ENCODE results near the gene SESTD1. TPM values are rescaled to one million over a fixed set of nuclear protein-coding genes. Genes with fewer than 3 reads are reported as not detected.
A peak's percentile ranks its signal among the peaks of the same experiment; 100 is the strongest.

Gene SESTD1
- total and polyA plus RNA-seq, 11 donors = 2.9 to 48.7 (median 31.8) TPM

DNA sequence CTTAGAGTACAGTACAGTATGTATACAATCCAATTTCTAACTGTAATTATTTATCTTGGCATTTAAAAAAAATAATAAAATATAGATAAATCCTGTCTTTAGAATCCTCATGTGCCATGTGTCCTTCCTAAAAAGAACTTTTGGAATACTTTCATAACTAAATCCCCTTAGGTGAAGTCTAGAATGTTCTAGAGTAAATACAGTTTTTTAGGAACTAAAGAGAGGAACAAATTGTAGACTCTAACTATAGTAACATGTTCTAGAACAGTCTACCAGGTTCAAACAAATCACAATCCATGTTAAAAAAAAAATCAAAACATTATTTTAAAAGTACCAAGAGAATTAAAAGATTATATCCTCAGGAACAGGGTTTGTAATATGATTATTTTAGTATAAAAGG lies 134.1 kb downstream of the SESTD1 start:
- intact Hi-C loops (cut with DNase I) = loop anchor here in 2 of 10 donors (10.0 kb wide), 2 partner anchors 166 to 336 kb away; no protein-coding TSS in a partner anchor

DNA sequence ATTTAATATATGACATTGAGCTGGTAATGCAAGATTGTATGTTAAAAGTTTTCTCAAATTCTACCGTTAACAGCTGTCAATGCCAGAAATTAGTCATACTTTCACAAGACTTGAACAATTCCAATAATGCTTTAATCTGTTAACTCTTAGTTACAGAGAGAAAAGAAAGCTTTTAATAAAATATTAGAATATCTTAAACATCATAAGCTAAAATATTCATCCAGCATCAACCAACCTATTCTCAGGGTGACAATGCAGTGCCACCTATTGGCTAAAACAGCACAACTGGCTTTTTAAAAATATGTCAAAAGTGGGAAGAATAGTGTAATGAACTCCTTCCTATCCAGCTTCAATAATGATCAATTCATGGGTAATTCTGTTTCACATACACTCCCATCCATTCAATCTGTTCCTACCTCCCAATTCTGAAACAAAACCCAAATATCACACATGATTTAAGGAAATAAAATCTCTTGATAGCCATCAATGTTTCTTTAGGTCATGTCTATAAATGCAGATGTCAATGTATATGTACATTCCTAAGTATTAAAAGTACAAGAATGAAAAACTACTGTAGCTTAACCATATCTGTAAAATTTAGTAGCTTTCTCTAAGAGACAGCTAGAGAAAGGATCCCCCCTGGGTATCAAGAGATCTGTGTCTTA lies 134.9 kb downstream of the SESTD1 start:
- no peaks in the 10 kb centered on the region for H3K9me3 ChIP-seq
- ATAC-seq (peak in 1 of 4 donors; percentile 36), DNase-seq (no peak)
- no peak overlapping the region for H3K27ac ChIP-seq
- no peak overlapping the region for H3K4me3 ChIP-seq
- H3K36me3 ChIP-seq = peaks cover 0 to 23% (median 0%) of the 10 kb centered on the region in 9 donors
- no peaks in the 10 kb centered on the region for H3K27me3 ChIP-seq
- TF ChIP-seq, protein P1, sequence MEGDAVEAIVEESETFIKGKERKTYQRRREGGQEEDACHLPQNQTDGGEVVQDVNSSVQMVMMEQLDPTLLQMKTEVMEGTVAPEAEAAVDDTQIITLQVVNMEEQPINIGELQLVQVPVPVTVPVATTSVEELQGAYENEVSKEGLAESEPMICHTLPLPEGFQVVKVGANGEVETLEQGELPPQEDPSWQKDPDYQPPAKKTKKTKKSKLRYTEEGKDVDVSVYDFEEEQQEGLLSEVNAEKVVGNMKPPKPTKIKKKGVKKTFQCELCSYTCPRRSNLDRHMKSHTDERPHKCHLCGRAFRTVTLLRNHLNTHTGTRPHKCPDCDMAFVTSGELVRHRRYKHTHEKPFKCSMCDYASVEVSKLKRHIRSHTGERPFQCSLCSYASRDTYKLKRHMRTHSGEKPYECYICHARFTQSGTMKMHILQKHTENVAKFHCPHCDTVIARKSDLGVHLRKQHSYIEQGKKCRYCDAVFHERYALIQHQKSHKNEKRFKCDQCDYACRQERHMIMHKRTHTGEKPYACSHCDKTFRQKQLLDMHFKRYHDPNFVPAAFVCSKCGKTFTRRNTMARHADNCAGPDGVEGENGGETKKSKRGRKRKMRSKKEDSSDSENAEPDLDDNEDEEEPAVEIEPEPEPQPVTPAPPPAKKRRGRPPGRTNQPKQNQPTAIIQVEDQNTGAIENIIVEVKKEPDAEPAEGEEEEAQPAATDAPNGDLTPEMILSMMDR (IDR thresholded peaks at IDR 0.05) = peak; percentile 47 to 74 (median 62)
- TF ChIP-seq POLR2A (IDR thresholded peaks at IDR 0.05) = no peak
- intact Hi-C loops (cut with DNase I) = loop anchor here in 5 of 10 donors (5.0 to 10.0 kb wide), 6 partner anchors 85 to 335 kb away; no protein-coding TSS in a partner anchor
- 68 to 87% (median 81%) methylated on average over 1 of the region's 1 CpG for WGBS, 4 donors
- peaks cover 0 to 3% (median 0%) of the 10 kb centered on the region in 12 donors for H3K4me1 ChIP-seq

More for the DNA sequence above, 134.1 kb downstream of the SESTD1 start:
- ATAC-seq (no peak), DNase-seq (no peak)
- H3K4me1 ChIP-seq = peaks cover 0 to 3% (median 0%) of the 10 kb centered on the region in 12 donors
- no peak overlapping the region for H3K27ac ChIP-seq
- H3K4me3 ChIP-seq = no peak overlapping the region
- TF ChIP-seq, protein P1 (IDR thresholded peaks at IDR 0.05) = no peak
- no peak for TF ChIP-seq POLR2A (IDR thresholded peaks at IDR 0.05)
- no peaks in the 10 kb centered on the region for H3K27me3 ChIP-seq
- peaks cover 0 to 23% (median 0%) of the 10 kb centered on the region in 9 donors for H3K36me3 ChIP-seq
- H3K9me3 ChIP-seq = no peaks in the 10 kb centered on the region

DNA sequence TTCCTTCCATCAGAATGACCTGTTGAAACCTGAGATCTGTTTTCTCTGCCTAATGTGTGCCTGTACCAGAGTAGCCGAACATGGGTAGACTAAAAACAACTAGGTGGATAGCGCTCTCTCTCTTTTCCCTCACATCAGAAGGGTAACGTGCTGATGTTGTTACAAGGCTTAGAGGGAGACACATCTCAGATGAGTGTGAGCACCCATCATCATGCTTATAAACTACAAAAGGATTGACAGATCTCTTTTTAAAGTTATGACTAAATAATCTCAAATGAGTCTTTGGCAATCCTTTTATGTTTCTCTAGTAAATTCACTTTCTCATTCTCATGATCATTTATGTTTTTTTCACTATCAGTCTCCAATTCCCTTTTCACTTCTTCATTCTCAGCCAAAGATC lies 139.2 kb downstream of the SESTD1 start:
- DNase-seq = no peak
- intact Hi-C loops (cut with DNase I) = loop anchor here in 5 of 10 donors (5.0 to 10.0 kb wide), 5 partner anchors 81 to 233 kb away; no protein-coding TSS in a partner anchor
- H3K4me1 ChIP-seq = peaks cover 0 to 10% (median 0%) of the 10 kb centered on the region in 12 donors
- H3K9me3 ChIP-seq = no peaks in the 10 kb centered on the region
- H3K27ac ChIP-seq = no peak overlapping the region
- 79 to 94% (median 90%) methylated on average over 3 of the region's 3 CpGs for WGBS, 4 donors
- no peak for ATAC-seq
- no peak for TF ChIP-seq POLR2A (IDR thresholded peaks at IDR 0.05)
- TF ChIP-seq, protein P1 (IDR thresholded peaks at IDR 0.05) = no peak
- no peak overlapping the region for H3K4me3 ChIP-seq
- no peaks in the 10 kb centered on the region for H3K27me3 ChIP-seq
- H3K36me3 ChIP-seq = peaks cover 0 to 34% (median 17%) of the 10 kb centered on the region in 9 donors

DNA sequence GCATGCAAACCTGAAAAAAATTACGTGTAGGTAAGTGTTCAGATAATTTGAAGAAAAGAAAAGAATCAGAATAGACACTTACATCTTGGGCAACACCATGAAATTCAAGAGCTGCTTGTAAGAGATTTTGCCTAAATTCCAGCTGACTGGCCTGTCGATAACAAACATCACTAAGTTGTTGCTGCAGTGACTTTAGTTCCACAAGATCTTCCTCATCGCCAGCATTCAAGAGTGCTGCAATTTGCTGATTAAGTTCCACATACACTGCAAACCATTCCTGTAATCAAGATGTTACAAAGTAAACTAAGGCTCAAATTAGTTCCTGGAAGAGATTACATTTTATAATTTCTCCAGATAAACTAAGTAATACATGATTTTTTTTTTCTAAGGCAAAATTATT lies 140.3 kb downstream of the SESTD1 start:
- Histone ChIP-seq H3K27me3 (no peaks in the 10 kb centered on the region), H3K4me3 (no peak overlapping the region), H3K4me1 (peaks cover 0 to 10% (median 0%) of the 10 kb centered on the region in 12 donors), H3K27ac (no peak overlapping the region), H3K36me3 (peaks cover 0 to 44% (median 28%) of the 10 kb centered on the region in 9 donors), H3K9me3 (no peaks in the 10 kb centered on the region)
- no peak for DNase-seq
- no peak for ATAC-seq
- WGBS, 4 donors = 79 to 84% (median 83%) methylated on average over 3 of the region's 3 CpGs
- no peak for TF ChIP-seq POLR2A (IDR thresholded peaks at IDR 0.05)
- TF ChIP-seq, protein P1 (IDR thresholded peaks at IDR 0.05) = no peak
- intact Hi-C loops (cut with DNase I) = loop anchor here in 4 of 10 donors (10.0 kb wide), 4 partner anchors 79 to 209 kb away; no protein-coding TSS in a partner anchor

Measured in heart left ventricle (tissue), 16 donors.